Stimulated activated CD4-positive, alpha-beta T cell treated with anti-CD3 and anti-CD28 coated beads, TNF-alpha, amount 100 ng/mL, for 24 hours (primary cell): ENCODE data around the gene CDK11A.

Source experiments
- DNase-seq, 3 experiments: peaks; one replicate each; pipeline ENCODE4 v3.0.0-alpha.2; 2020; ENCODE audit warnings: low read depth in 3 of 3

Gene CDK11A

GRCh38 chr1:1724035-1724864 lies at the start of gene CDK11A:
Gene CDK11A, minus strand, starts transcription at chr1:1724357. Its CDS starts 1,539 bp downstream, at chr1:1722818.
- DNase-seq: peak; percentile 90 to 99 (median 98)

- no peak for DNase-seq
These were observed 49.7 kb upstream of the CDK11A start for GRCh38 chr1:1773874-1774273.

DNA sequence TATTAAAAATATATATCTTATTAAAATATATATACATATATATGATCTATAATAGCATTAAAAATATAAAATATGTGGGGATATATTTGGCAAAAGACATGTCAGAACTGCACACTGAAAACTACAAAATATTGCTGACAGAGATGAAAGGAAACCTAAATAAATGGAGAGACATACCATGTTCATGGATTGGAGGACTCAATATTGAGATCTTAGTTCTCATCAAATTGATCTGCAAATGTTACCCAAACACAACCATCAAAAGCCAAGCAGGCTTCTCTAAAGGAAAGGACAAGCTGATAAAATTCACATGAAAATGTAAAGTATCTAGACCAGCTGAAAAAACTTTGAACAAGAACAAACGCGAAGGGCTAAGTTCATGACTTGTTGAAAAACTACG lies 46.9 kb upstream of the CDK11A start:
- DNase-seq: no peak

- DNase-seq: no peak
These were observed 45.9 kb upstream of the CDK11A start for GRCh38 chr1:1770102-1770501.

DNA sequence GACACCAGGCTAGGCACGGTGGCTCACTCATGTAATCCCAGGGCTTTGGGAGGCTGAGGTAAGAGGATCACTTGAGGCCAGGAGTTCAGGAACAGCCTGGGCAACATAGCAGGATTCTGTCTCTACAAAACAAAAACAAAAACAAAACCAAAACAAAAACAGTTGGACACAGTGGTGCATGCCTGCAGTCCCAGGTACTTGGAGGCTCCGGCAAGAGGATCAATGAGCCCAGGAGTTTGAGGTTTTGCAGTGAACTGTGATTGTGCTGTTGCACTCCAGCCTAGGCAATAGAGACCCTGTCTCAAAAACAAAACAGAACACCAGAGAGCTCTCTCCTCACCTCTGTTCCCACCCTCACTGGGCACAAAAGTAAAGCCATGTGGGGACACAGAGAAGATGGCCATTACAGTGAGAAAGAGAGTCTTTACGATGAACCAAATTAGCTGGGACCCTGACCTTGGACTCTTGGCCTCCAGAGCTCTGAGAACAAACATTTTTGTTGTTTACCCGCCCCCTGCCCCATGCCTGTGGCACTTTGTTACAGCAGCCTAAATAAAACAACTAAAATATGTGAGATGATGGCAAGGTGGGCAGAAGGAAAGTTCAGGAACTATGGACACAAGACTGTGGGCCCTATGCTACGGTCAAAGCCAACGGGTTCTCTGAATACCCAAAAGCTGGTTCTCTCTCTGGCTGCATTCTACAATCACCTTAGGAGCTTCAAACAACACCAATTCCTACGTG lies 44.3 kb upstream of the CDK11A start:
- no peak for DNase-seq

- no peak for DNase-seq
These were observed 40.8 kb upstream of the CDK11A start for GRCh38 chr1:1764876-1765470.

DNA sequence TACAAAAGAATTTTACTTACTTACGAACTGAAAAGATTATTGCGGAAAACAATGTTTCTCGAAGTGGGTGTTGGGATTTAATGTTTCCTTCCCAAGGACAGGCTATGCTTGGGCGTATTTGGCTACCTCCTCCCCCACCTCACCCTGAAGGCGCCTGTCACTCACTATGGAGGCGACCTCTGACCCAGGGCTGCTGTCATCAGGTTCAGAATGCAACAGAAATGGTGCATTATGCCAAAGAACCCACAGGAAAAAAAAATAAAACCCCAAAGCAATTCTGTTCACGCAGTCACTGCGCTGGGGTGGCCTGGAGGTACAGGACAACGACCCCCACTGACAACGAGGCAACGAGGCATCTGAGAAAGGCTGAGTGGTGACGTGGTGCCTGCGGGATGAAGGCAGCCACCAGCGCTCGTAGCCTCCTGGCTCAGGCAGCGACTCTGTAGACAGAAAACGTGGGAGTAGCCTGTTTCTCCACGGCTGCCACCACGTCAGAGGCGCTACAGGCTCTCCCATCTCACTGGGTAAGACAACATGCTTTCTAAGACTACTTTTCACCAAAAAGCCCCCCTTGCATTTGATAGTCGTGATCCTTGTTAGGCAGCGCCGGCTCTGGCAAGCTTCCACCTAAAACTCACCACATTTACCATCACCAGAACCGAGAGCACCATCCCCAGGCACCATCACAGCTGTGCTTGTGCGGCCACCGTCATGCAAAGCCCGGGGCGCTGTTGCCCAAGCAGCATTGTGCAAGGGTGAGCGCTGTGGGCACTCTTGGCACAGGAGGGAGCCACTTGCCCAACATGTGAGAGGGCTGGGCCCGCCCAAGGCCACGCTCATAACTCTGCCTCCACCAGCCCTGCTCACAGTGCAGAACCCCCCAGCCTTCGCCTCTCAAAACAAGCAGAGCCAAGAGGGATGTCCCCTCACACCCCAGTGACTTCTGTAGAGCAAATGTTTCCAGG lies 39.8 kb upstream of the CDK11A start:
- no peak for DNase-seq

GRCh38 chr1:1761504-1762376 lies 37.6 kb upstream of the CDK11A start:
- DNase-seq: no peak

GRCh38 chr1:1760715-1761114 lies 36.6 kb upstream of the CDK11A start:
- DNase-seq: no peak

- no peak for DNase-seq
These were observed 36.1 kb upstream of the CDK11A start for GRCh38 chr1:1760345-1760650.

GRCh38 chr1:1759456-1760344 lies 35.5 kb upstream of the CDK11A start:
- DNase-seq: no peak

DNA sequence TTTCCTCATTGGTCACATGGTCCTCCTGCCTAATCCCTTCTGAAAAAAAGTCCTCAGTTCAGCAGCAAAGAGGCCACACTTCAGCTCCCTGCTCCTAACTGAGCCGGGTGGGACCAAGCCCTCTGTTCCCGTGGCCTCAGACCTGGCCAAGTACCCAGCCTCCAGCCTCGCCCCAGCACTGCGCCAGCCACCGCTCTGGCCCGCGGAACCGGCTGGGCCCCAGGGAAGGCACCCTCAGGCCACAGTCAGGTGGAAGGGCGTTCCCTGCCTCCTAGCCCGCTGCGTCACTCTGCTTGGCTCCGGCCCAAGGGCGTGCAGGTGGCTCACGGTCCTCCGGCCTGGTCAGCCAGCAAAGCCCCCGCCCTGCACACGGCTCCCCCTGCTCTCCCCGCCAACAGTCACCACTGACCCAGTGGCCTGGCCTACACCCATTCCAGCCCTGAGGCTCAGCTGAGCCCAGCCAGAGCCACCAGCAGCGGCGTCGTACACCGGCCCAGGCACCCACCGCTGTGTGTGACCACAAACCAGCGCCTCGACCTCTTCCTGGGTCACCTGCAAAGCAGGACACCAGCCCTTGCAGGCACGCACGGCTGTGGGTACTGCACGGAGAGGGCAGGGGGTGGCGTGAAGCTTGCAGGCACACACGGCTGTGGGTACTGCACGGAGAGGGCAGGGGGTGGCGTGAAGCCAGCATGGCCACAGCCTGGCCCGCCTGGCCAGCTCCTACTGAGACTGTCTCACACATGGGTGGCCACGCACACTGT lies 34.7 kb upstream of the CDK11A start:
- DNase-seq: no peak

DNA sequence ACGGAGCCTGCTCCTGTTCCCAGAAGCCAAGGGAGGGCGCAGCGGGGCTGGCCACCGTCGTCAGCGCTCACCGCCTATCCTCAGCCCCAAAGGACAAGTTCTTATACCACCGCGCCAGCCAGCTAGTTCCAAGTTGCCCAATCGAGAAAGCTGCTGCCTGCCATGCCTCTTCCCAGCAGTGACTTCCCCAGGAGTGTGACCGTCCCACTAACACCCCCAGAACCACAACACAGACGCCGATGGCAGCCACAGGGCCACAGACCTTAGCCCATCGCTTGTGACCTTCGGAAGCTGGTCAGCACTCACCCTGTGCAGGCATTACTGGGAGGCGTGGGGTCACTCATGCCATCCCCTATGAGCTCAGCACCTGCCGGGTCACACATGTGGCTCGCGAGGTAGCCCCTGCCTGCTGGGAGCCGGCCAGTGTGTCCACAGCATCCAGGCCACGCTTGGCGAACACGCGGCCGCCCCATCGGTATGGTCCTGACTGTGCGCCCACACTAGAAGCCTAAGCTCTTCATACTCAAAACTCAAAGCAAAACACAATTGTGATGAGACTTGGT lies 34.0 kb upstream of the CDK11A start:
- DNase-seq: no peak

DNA sequence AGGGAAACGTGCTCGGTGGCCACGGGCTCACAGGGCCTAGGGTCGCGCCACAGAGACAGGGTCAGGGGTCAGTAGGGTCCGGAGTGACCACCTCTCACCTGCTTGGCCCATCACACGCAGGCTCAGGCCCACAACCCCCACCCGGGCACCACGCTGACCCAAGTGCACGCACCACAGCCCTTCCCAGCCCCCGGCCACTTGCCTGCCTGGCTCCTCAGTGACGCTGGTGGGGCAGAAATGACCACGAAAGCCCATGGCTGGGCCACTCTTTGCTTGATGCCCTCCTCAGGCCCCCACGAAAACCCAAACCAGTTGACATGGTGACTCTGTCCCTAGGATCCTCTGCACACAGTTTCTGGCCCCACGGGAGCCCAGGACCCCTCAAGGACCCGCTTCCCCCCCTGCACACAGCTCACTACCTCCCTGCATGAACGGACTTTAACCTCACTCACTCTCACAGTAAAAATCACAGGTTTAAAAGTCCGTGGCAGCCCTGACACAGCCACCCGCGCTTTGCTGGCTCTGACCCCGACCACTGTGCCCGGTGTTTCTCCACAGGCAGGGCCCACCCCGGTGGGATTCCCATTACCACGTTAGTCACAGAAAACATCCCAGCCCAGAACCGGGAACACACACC lies 33.4 kb upstream of the CDK11A start:
- DNase-seq: no peak

- DNase-seq: no peak
These were observed 32.7 kb upstream of the CDK11A start for GRCh38 chr1:1756661-1757421.

DNA sequence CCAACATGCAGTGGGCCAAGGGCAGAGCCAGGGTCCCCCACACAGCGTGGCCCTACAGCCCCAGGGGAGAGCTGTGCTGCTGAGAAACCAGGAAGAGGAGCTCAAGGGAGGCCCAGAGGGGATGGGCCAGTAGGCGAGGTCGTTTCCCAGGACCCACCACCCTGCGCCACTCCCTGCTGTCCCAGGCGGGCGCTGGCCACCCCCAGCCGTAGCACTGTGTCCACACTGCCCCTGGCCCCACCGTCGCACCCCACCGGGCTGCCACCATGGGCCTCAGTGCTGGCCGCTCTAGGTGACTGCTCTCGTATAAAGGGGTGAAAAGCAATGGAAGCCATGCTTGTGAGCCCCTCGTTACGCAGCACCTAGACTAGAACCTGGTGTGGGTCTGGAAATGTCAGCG lies 31.7 kb upstream of the CDK11A start:
- no peak for DNase-seq

- no peak for DNase-seq
These were observed 31.3 kb upstream of the CDK11A start for GRCh38 chr1:1755426-1755825.
